Endothelial cell of umbilical vein (primary cell): ENCODE data around the gene POU2F3. TPM values are rescaled to one million over a fixed set of nuclear protein-coding genes. Genes with fewer than 3 reads are reported as not detected.

ENCODE experiments used
- BruUV-seq: library from RNA; stranded (reverse); fragments of 400-500 nt; replicated peaks from 2 replicates; lab custom pipeline; 2021; lab: Mats Ljungman, UMichigan
- CTCF ChIA-PET: fragments of 300-600, 350-600 bp; sonication (Branson Sonifier 250); formaldehyde crosslinking; loops from one replicate; lab custom pipeline; 2021; ENCODE audit warnings: antibody characterized with exemption, inconsistent platforms; lab: Charles Lee
- POLR2A ChIA-PET: fragments of 300-600, 350-600 bp; sonication (Branson Sonifier 250); formaldehyde crosslinking; loops from one replicate; lab custom pipeline; 2021; ENCODE audit warnings: antibody characterized with exemption, inconsistent platforms; lab: Charles Lee
- DNase-seq: peaks from one replicate; pipeline ENCODE4 v3.0.0-alpha.2; 2011; ENCODE audit warnings: low read depth, low spot score
- FAIRE-seq: peaks from 2 replicates; lab custom pipeline; 2011; peaks lifted over from hg19 to GRCh38; lab: Jason Lieb, UNC
- H2AFZ ChIP-seq: 2 replicates; pipeline ENCODE4 v1.6.0; 2012; ENCODE audit warnings: low read depth, low read length, control low read depth, inconsistent platforms
- H3K27ac ChIP-seq: 2 replicates; pipeline ENCODE4 v1.5.1; 2011; ENCODE audit warnings: low read depth, mild to moderate bottlenecking, control low read depth, low read length, moderate library complexity; ENCODE audit not compliant: insufficient read depth
- H3K27me3 ChIP-seq, 2 experiments: 2 replicates each; pipeline versions ENCODE4 v1.6.0 to v1.6.1; 2011; ENCODE audit warnings: low read length in 2 of 2, mixed read lengths in 1 of 2; ENCODE audit not compliant: control insufficient read depth in 2 of 2, insufficient read depth in 2 of 2
- H3K36me3 ChIP-seq, 2 experiments: 2 replicates in 1 of 2; 3 replicates in 1 of 2; pipeline ENCODE4 v1.5.1; 2011; ENCODE audit warnings: low read length in 2 of 2, mild to moderate bottlenecking in 1 of 2, moderate library complexity in 1 of 2; ENCODE audit not compliant: control insufficient read depth in 2 of 2, insufficient read depth in 2 of 2; ENCODE audit errors: extremely low read depth in 1 of 2
- H3K4me1 ChIP-seq: 3 replicates; pipeline ENCODE4 v1.5.1; 2011; ENCODE audit warnings: mild to moderate bottlenecking, low read length; ENCODE audit not compliant: control insufficient read depth, insufficient read depth; ENCODE audit errors: extremely low read depth
- H3K4me2 ChIP-seq: 2 replicates; pipeline ENCODE4 v1.6.1; 2011; ENCODE audit warnings: low read length, control low read depth, mixed read lengths; ENCODE audit not compliant: insufficient read depth
- H3K4me3 ChIP-seq, 3 experiments: fragments of 200-600 bp in 1 of 3; sonication (generic), shearing (Covaris generic) in 1 of 3; replicated peaks in 1 of 3; 2 replicates each; pipeline ENCODE4 v1.5.1; 2011 to 2016; ENCODE audit warnings: control low read depth in 3 of 3, low read length in 3 of 3, mild to moderate bottlenecking in 2 of 3, inconsistent platforms in 1 of 3, low read depth in 1 of 3, moderate library complexity in 1 of 3; ENCODE audit not compliant: insufficient read depth in 1 of 3
- H3K79me2 ChIP-seq: 2 replicates; pipeline ENCODE4 v1.6.0; 2012; ENCODE audit warnings: low read length, inconsistent platforms; ENCODE audit not compliant: control insufficient read depth, insufficient read depth
- H3K9ac ChIP-seq: replicated peaks from 2 replicates; pipeline ENCODE3; 2011; ENCODE audit warnings: low read length, control low read depth; ENCODE audit not compliant: insufficient read depth; ENCODE audit errors: extremely low read depth
- H3K9me1 ChIP-seq: replicated peaks from 3 replicates; pipeline ENCODE4 v1.6.0; 2011; ENCODE audit warnings: mild to moderate bottlenecking, low read length; ENCODE audit not compliant: control insufficient read depth, insufficient read depth; ENCODE audit errors: extremely low read depth
- H3K9me3 ChIP-seq: replicated peaks from 2 replicates; pipeline ENCODE4 v1.5.1; 2012; ENCODE audit warnings: low read length, inconsistent platforms; ENCODE audit not compliant: control insufficient read depth, insufficient read depth
- H4K20me1 ChIP-seq: replicated peaks from 2 replicates; pipeline ENCODE3; 2011; ENCODE audit warnings: mild to moderate bottlenecking, low read length; ENCODE audit not compliant: control insufficient read depth, insufficient read depth; ENCODE audit errors: extremely low read depth
- EZH2 ChIP-seq: IDR thresholded peaks from 2 replicates; pipeline ENCODE4 v1.6.1; 2012; ENCODE audit warnings: borderline replicate concordance, low read depth, mild to moderate bottlenecking, moderate library complexity, low read length, inconsistent platforms; ENCODE audit not compliant: severe bottlenecking
- FOS ChIP-seq: IDR thresholded peaks from 2 replicates; pipeline ENCODE4 v1.6.1; 2011; ENCODE audit warnings: mild to moderate bottlenecking, low read length, moderate library complexity, borderline replicate concordance; ENCODE audit not compliant: insufficient read depth
- GATA2 ChIP-seq: IDR thresholded peaks from 2 replicates; pipeline ENCODE4 v1.7.0; 2011; ENCODE audit warnings: low read depth, mild to moderate bottlenecking, moderate library complexity, mixed read lengths, low read length; ENCODE audit not compliant: insufficient read length, insufficient read depth
- JUN ChIP-seq: IDR thresholded peaks from 2 replicates; pipeline ENCODE4 v1.6.1; 2011; ENCODE audit warnings: borderline replicate concordance, low read depth; ENCODE audit not compliant: insufficient read length, insufficient read depth
- MYC ChIP-seq: IDR thresholded peaks from one replicate; pipeline ENCODE4 v1.6.1; 2011; ENCODE audit warnings: mild to moderate bottlenecking, low read depth, low read length
- POLR2A ChIP-seq: IDR thresholded peaks from 2 replicates; pipeline ENCODE4 v1.6.1; 2012; ENCODE audit warnings: low read depth, mild to moderate bottlenecking, control low read depth, low read length
- POLR2AphosphoS5 ChIP-seq: IDR thresholded peaks from 2 replicates; pipeline ENCODE4 v1.6.1; 2012; ENCODE audit warnings: low read depth, mild to moderate bottlenecking, control low read depth, low read length, moderate library complexity; ENCODE audit not compliant: insufficient read depth
- dilution Hi-C: fragments of 300-500 bp; cut with MboI; formaldehyde crosslinking; loops from one replicate; pipeline ENCODE4 v1.15.0; 2019; ENCODE audit warnings: low sequenced_read_pairs; ENCODE audit not compliant: extremely low pct_ligation_motif_present
- intact Hi-C: fragments of 100-400 bp; cut with micrococcal nuclease; formaldehyde crosslinking; loops from one replicate; pipeline ENCODE4 v1.10.0; 2022
- polyA plus RNA-seq, 4 experiments: library from polyadenylated mRNA; depleted of rRNA in 3 of 4; stranded (reverse) in 3 of 4; unstranded in 1 of 4; fragments of >200 nt; gene quantifications; 2 replicates each; pipeline versions ENCODE4 v1.2.1 to v1.2.3, GENCODE V29; 2011 to 2012; ENCODE audit warnings: missing spikeins in 1 of 4
- total RNA-seq: library from RNA; stranded (reverse); gene quantifications from 2 replicates; pipeline ENCODE4 v1.2.3, GENCODE V29; 2021
- TF ChIP-seq, protein P1 (sequence below), 2 donors: IDR thresholded peaks; 1 replicate in 1 of 2; 2 replicates in 1 of 2; pipeline ENCODE4 v1.5.1; 2011; ENCODE audit warnings: low read length in 2 of 2, mild to moderate bottlenecking in 2 of 2, moderate library complexity in 2 of 2, control low read depth in 1 of 2, inconsistent platforms in 1 of 2, low read depth in 1 of 2; ENCODE audit not compliant: insufficient read depth in 1 of 2; ENCODE audit errors: extremely low read depth in 1 of 2
- TF ChIP-seq, protein P2 (sequence below): IDR thresholded peaks from 2 replicates; pipeline ENCODE4 v1.6.1; 2011; ENCODE audit not compliant: insufficient read depth, insufficient read length

Gene POU2F3
- total and polyA plus RNA-seq, 2 donors (not counting 3 experiments of a cell fraction or from before 2014, with no cell fraction given): 0.06 TPM; not detected in 1

DNA sequence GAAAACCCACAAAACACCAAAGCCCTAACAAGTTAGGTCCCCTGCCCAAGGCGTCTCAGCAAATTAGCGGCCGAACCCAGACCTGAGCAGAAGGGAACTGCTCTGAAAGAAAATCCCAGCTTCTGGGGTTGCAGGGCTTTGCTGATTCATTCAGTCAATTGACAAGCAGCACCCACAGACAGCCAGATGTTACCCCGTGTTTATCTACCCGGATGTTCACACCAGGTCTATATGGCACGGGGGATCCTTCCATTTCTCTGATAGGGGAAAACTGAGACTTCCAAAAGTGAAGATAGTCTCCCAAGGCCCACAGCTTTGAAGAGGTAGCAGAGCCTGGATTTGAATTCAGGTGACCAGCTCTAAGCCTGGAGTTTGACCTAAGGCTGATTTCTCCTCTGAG lies 43.1 kb upstream of the POU2F3 start:
- Histone ChIP-seq H3K4me2 (no peak overlapping the region), H3K4me3 (no peak overlapping the region), H3K9me1 (no peaks in the 10 kb centered on the region), H3K36me3 (no peaks in the 10 kb centered on the region), H3K27me3 (peaks cover 6 to 7% of the 10 kb centered on the region in 2 experiments), H4K20me1 (no peaks in the 10 kb centered on the region), H2AFZ (no peak overlapping the region), H3K9me3 (no peaks in the 10 kb centered on the region), H3K27ac (no peak overlapping the region), H3K9ac (no peak overlapping the region), H3K79me2 (no peaks in the 10 kb centered on the region), H3K4me1 (no peaks in the 10 kb centered on the region)
- ChIA-PET POLR2A (no interaction called here), CTCF (interaction anchor here (0.8 kb wide), 1 partner anchor 29 kb away, joined by 3 read pairs; no protein-coding TSS in a partner anchor)
- intact Hi-C loops: no loop called here
- TF ChIP-seq, protein P1, sequence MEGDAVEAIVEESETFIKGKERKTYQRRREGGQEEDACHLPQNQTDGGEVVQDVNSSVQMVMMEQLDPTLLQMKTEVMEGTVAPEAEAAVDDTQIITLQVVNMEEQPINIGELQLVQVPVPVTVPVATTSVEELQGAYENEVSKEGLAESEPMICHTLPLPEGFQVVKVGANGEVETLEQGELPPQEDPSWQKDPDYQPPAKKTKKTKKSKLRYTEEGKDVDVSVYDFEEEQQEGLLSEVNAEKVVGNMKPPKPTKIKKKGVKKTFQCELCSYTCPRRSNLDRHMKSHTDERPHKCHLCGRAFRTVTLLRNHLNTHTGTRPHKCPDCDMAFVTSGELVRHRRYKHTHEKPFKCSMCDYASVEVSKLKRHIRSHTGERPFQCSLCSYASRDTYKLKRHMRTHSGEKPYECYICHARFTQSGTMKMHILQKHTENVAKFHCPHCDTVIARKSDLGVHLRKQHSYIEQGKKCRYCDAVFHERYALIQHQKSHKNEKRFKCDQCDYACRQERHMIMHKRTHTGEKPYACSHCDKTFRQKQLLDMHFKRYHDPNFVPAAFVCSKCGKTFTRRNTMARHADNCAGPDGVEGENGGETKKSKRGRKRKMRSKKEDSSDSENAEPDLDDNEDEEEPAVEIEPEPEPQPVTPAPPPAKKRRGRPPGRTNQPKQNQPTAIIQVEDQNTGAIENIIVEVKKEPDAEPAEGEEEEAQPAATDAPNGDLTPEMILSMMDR (IDR thresholded peaks at IDR 0.05; ENCODE audit: extremely low read depth in 1 of 2, insufficient read depth in 1 of 2, low read depth in 1 of 2, low read length in 2 of 2): no peak
- TF ChIP-seq POLR2A (no peak), FOS (no peak), GATA2 (no peak), EZH2 (no peak), JUN (no peak), POLR2AphosphoS5 (no peak), MYC (no peak)
- TF ChIP-seq, protein P2, sequence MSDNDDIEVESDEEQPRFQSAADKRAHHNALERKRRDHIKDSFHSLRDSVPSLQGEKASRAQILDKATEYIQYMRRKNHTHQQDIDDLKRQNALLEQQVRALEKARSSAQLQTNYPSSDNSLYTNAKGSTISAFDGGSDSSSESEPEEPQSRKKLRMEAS: no peak
- BruUV-seq: no TSS peak
- DNase-seq (no peak), FAIRE-seq (no peak)
- dilution Hi-C loops: no loop called here
